ENCODE measurements around the gene SPECC1.
"Not testable (repeated sequence)": the region's sequence is repeated elsewhere in the genome, so short reads cannot be mapped to it uniquely, and the experiment has no call there.

SPECC1 gene

GRCh38 chr17:20259668-20260067, 250.5 kb downstream of the SPECC1 start:
- DNase-seq (ENCODE audit: extremely low read depth in 1 of 2, low read depth in 1 of 2): no peak

- no peak for DNase-seq (ENCODE audit: extremely low read depth in 1 of 2, low read depth in 1 of 2)
Observed at GRCh38 chr17:20260268-20260667, 251.1 kb downstream of the SPECC1 start.

GRCh38 chr17:20262226-20263114, 253.3 kb downstream of the SPECC1 start:
- no peak for DNase-seq (ENCODE audit: extremely low read depth in 1 of 2, low read depth in 1 of 2)

- DNase-seq (ENCODE audit: extremely low read depth in 1 of 2, low read depth in 1 of 2): not testable (repeated sequence)
Observed at GRCh38 chr17:20263115-20263433, 253.9 kb downstream of the SPECC1 start.

- DNase-seq (ENCODE audit: extremely low read depth in 1 of 2, low read depth in 1 of 2): no peak
Observed at GRCh38 chr17:20263595-20263994, 254.4 kb downstream of the SPECC1 start.

GRCh38 chr17:20264996-20265395, 255.8 kb downstream of the SPECC1 start:
- DNase-seq (ENCODE audit: extremely low read depth in 1 of 2, low read depth in 1 of 2): no peak

GRCh38 chr17:20266806-20267458, 257.8 kb downstream of the SPECC1 start:
- no peak for DNase-seq (ENCODE audit: extremely low read depth in 1 of 2, low read depth in 1 of 2)

GRCh38 chr17:20267459-20267842, 258.3 kb downstream of the SPECC1 start:
- peak in 1 of 2 donors; percentile 8 for DNase-seq (ENCODE audit: extremely low read depth in 1 of 2, low read depth in 1 of 2)

GRCh38 chr17:20270369-20270768, 261.2 kb downstream of the SPECC1 start:
- DNase-seq (ENCODE audit: extremely low read depth in 1 of 2, low read depth in 1 of 2): no peak

- DNase-seq (ENCODE audit: extremely low read depth in 1 of 2, low read depth in 1 of 2): no peak
Observed at GRCh38 chr17:20271011-20271610, 262.0 kb downstream of the SPECC1 start.

- DNase-seq (ENCODE audit: extremely low read depth in 1 of 2, low read depth in 1 of 2): no peak
Observed at GRCh38 chr17:20273741-20274500, 264.8 kb downstream of the SPECC1 start.

- no peak for DNase-seq (ENCODE audit: extremely low read depth in 1 of 2, low read depth in 1 of 2)
Observed at GRCh38 chr17:20275653-20276052, 266.5 kb downstream of the SPECC1 start.

GRCh38 chr17:20276421-20276820, 267.3 kb downstream of the SPECC1 start:
- DNase-seq (ENCODE audit: extremely low read depth in 1 of 2, low read depth in 1 of 2): no peak

GRCh38 chr17:20278805-20279204, 269.6 kb downstream of the SPECC1 start:
- DNase-seq (ENCODE audit: extremely low read depth in 1 of 2, low read depth in 1 of 2): no peak

GRCh38 chr17:20279631-20280030, 270.5 kb downstream of the SPECC1 start:
- DNase-seq (ENCODE audit: extremely low read depth in 1 of 2, low read depth in 1 of 2): no peak

- DNase-seq (ENCODE audit: extremely low read depth in 1 of 2, low read depth in 1 of 2): no peak
Observed at GRCh38 chr17:20280051-20280450, 270.9 kb downstream of the SPECC1 start.

- DNase-seq (ENCODE audit: extremely low read depth in 1 of 2, low read depth in 1 of 2): no peak
Observed at GRCh38 chr17:20280851-20281250, 271.7 kb downstream of the SPECC1 start.

GRCh38 chr17:20281860-20282259, 272.7 kb downstream of the SPECC1 start:
- DNase-seq (ENCODE audit: extremely low read depth in 1 of 2, low read depth in 1 of 2): no peak

GRCh38 chr17:20282526-20283308, 273.6 kb downstream of the SPECC1 start:
- DNase-seq (ENCODE audit: extremely low read depth in 1 of 2, low read depth in 1 of 2): no peak

GRCh38 chr17:20284022-20284421, 274.9 kb downstream of the SPECC1 start:
- DNase-seq (ENCODE audit: extremely low read depth in 1 of 2, low read depth in 1 of 2): no peak

Data from activated CD8-positive, alpha-beta memory T cell treated with anti-CD3 and anti-CD28 coated beads for 1 hour (primary cell).